ENCODE measurements around the gene CUL4A.
A peak's percentile ranks its signal among the peaks of the same experiment; 100 is the strongest.
"Not testable (repeated sequence)": the region's sequence is repeated elsewhere in the genome, so short reads cannot be mapped to it uniquely, and the experiment has no call there.

Gene CUL4A

GRCh38 chr13:113209759-113210421, 477 bp downstream of the CUL4A start:
- DNase-seq, result peak; percentile 14

- no peak for DNase-seq
These were observed 1.4 kb downstream of the CUL4A start for GRCh38 chr13:113210833-113211232.

- DNase-seq, result no peak
These were observed 2.4 kb downstream of the CUL4A start for GRCh38 chr13:113211774-113212173.

- DNase-seq, result peak; percentile 55
These were observed 7.0 kb downstream of the CUL4A start for GRCh38 chr13:113216254-113217048.

- DNase-seq, result no peak
These were observed 9.2 kb downstream of the CUL4A start for GRCh38 chr13:113218586-113218985.

- no peak for DNase-seq
These were observed 10.0 kb downstream of the CUL4A start for GRCh38 chr13:113219256-113219940.

GRCh38 chr13:113220141-113220598, 10.8 kb downstream of the CUL4A start:
- DNase-seq, result no peak

GRCh38 chr13:113220877-113221276, 11.5 kb downstream of the CUL4A start:
- no peak for DNase-seq

GRCh38 chr13:113223070-113223469, 13.7 kb downstream of the CUL4A start:
- DNase-seq, result no peak

GRCh38 chr13:113224486-113224885, 15.1 kb downstream of the CUL4A start:
- DNase-seq, result peak; percentile 4

- no peak for DNase-seq
These were observed 16.1 kb downstream of the CUL4A start for GRCh38 chr13:113225515-113225914.

- DNase-seq, result no peak
These were observed 17.5 kb downstream of the CUL4A start for GRCh38 chr13:113226873-113227450.

GRCh38 chr13:113229161-113229560, 19.7 kb downstream of the CUL4A start:
- DNase-seq, result no peak

- no peak for DNase-seq
These were observed 20.4 kb downstream of the CUL4A start for GRCh38 chr13:113229791-113230190.

- DNase-seq, result no peak
These were observed 22.1 kb downstream of the CUL4A start for GRCh38 chr13:113231306-113232207.

GRCh38 chr13:113232208-113233003, 23.0 kb downstream of the CUL4A start:
- no peak for DNase-seq

- DNase-seq, result no peak
These were observed 23.7 kb downstream of the CUL4A start for GRCh38 chr13:113233101-113233500.

GRCh38 chr13:113238536-113238935, 29.1 kb downstream of the CUL4A start:
- no peak for DNase-seq

GRCh38 chr13:113239357-113239756, 29.9 kb downstream of the CUL4A start:
- DNase-seq, result no peak

GRCh38 chr13:113239986-113240385, 30.6 kb downstream of the CUL4A start:
- no peak for DNase-seq

- DNase-seq, result not testable (repeated sequence)
These were observed 32.2 kb downstream of the CUL4A start for GRCh38 chr13:113241623-113242022.

Measured in NCI-H2107 (cell line).